MM.1S (cell line): ENCODE data around the gene NBEAL2.
"Not testable (repeated sequence)": the region's sequence is repeated elsewhere in the genome, so short reads cannot be mapped to it uniquely, and the experiment has no call there.

Source experiments
- DNase-seq: peaks from one replicate; pipeline ENCODE4 v3.0.0-alpha.2; 2015
- H2AFZ ChIP-seq: fragments of 300-600 bp; sonication (generic); 2 replicates; pipeline ENCODE4 v1.6.0; 2016; ENCODE audit warnings: antibody characterized with exemption, low read length
- H3F3A ChIP-seq: fragments of 300-600 bp; sonication (generic); 2 replicates; pipeline ENCODE4 v1.6.1; 2016; ENCODE audit warnings: mild to moderate bottlenecking, antibody characterized with exemption, low read length, moderate library complexity, mixed read lengths; ENCODE audit not compliant: insufficient read depth
- H3K27ac ChIP-seq: fragments of 300-600 bp; sonication (generic); 2 replicates; pipeline ENCODE4 v1.5.1; 2016; ENCODE audit warnings: mild to moderate bottlenecking, low read length
- H3K27me3 ChIP-seq: fragments of 300-600 bp; sonication (generic); replicated peaks from 2 replicates; pipeline ENCODE4 v1.6.0; 2016; ENCODE audit warnings: low read length; ENCODE audit not compliant: insufficient read depth
- H3K36me3 ChIP-seq: fragments of 300-600 bp; sonication (generic); replicated peaks from 2 replicates; pipeline ENCODE4 v1.6.1; 2016; ENCODE audit warnings: mild to moderate bottlenecking, low read length, mixed read lengths; ENCODE audit not compliant: insufficient read depth
- H3K4me1 ChIP-seq: fragments of 300-600 bp; sonication (generic); 2 replicates; pipeline ENCODE4 v1.6.1; 2016; ENCODE audit warnings: low read length, mixed read lengths
- H3K4me2 ChIP-seq: fragments of 300-600 bp; sonication (generic); 2 replicates; pipeline ENCODE4 v1.6.0; 2016; ENCODE audit warnings: low read depth, low read length
- H3K4me3 ChIP-seq: fragments of 300-600 bp; sonication (generic); 2 replicates; pipeline ENCODE4 v1.5.1; 2016; ENCODE audit warnings: low read length, mixed read lengths
- H3K79me2 ChIP-seq: fragments of 300-600 bp; sonication (generic); 2 replicates; pipeline ENCODE4 v1.6.1; 2016; ENCODE audit warnings: mixed run types, low read length, mixed read lengths
- H3K9ac ChIP-seq: fragments of 300-600 bp; sonication (generic); 2 replicates; pipeline ENCODE4 v1.6.1; 2016; ENCODE audit warnings: low read length, mixed read lengths
- H3K9me2 ChIP-seq: fragments of 300-600 bp; sonication (generic); replicated peaks from 2 replicates; pipeline ENCODE4 v1.6.1; 2016; ENCODE audit warnings: mild to moderate bottlenecking, low read length, mixed read lengths; ENCODE audit not compliant: insufficient read depth
- H3K9me3 ChIP-seq: fragments of 300-600 bp; sonication (generic); replicated peaks from 2 replicates; pipeline ENCODE4 v1.6.1; 2016; ENCODE audit warnings: mild to moderate bottlenecking, low read length, mixed read lengths; ENCODE audit not compliant: insufficient read depth
- H4K20me1 ChIP-seq: fragments of 300-600 bp; sonication (generic); 2 replicates; pipeline ENCODE4 v1.6.1; 2016; ENCODE audit warnings: mild to moderate bottlenecking, low read length, moderate library complexity, mixed read lengths; ENCODE audit not compliant: insufficient read depth
- CTCF ChIP-seq: fragments of 300-600 bp; sonication (generic); IDR thresholded peaks from 2 replicates; pipeline ENCODE4 v1.5.1; 2016; ENCODE audit warnings: antibody characterized with exemption, low read length, mixed read lengths
- EZH2 ChIP-seq: fragments of 300-600 bp; sonication (generic); optimal IDR thresholded peaks from 2 replicates; pipeline ENCODE3; 2017; ENCODE audit warnings: low read depth, mild to moderate bottlenecking, antibody characterized with exemption, low read length, mixed read lengths
- EZH2phosphoT487 ChIP-seq: fragments of 300-600 bp; sonication (generic); IDR thresholded peaks from 2 replicates; pipeline ENCODE4 v1.6.1; 2018; ENCODE audit warnings: antibody characterized with exemption, low read length

NBEAL2 gene

GRCh38 chr3:46960081-46960701, 19.3 kb upstream of the NBEAL2 start:
- no peak overlapping the region for H2AFZ ChIP-seq
- H3K36me3 ChIP-seq = peaks cover 4% of the 10 kb centered on the region; the same call in 1 of the 2 replicates
- H3K4me2 ChIP-seq = no peak overlapping the region
- H3K9ac ChIP-seq = no peak overlapping the region
- no peaks in the 10 kb centered on the region for H3K4me1 ChIP-seq
- no peaks in the 10 kb centered on the region for H3K9me3 ChIP-seq
- TF ChIP-seq EZH2 = no peak
- no peak for DNase-seq
- H3K9me2 ChIP-seq = no peaks in the 10 kb centered on the region
- H3K4me3 ChIP-seq = no peak overlapping the region
- H3K79me2 ChIP-seq = peaks cover 85% of the 10 kb centered on the region
- peaks cover 68% of the 10 kb centered on the region for H4K20me1 ChIP-seq
- H3K27me3 ChIP-seq = no peaks in the 10 kb centered on the region
- H3F3A ChIP-seq = no peaks in the 10 kb centered on the region
- no peak overlapping the region for H3K27ac ChIP-seq

DNA sequence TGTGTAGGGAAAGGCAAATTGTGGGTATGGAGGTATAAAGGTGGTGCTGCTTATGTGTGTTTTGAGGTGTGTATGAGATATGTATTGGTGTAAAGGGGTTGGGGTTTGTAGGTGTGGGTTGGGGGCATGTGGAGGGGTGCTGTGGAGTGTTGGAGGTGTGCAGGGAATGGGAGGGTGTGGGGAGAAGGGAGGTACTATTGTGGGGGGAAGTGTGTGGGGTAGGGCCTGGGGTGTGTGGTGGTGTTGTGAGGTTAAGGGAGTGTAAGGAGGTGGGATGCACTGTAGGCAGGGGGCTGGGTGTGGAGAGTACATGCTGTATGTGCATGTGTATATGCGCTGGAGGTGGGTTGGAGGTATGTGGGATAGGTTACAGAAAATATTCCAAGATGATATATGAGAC, 18.6 kb upstream of the NBEAL2 start:
- no peak overlapping the region for H3K27ac ChIP-seq
- H3K9me3 ChIP-seq = no peaks in the 10 kb centered on the region
- H3K4me2 ChIP-seq = no peak overlapping the region

GRCh38 chr3:46962427-46962826, 17.0 kb upstream of the NBEAL2 start:
- H3K4me3 ChIP-seq = no peak overlapping the region
- H3K9ac ChIP-seq = no peak overlapping the region
- no peak overlapping the region for H2AFZ ChIP-seq
- no peaks in the 10 kb centered on the region for H3F3A ChIP-seq
- peaks cover 85% of the 10 kb centered on the region for H3K79me2 ChIP-seq
- DNase-seq = no peak
- H3K4me1 ChIP-seq = no peaks in the 10 kb centered on the region
- no peaks in the 10 kb centered on the region for H3K27me3 ChIP-seq
- H3K9me3 ChIP-seq = no peaks in the 10 kb centered on the region
- no peak overlapping the region for H3K4me2 ChIP-seq
- H3K9me2 ChIP-seq = no peaks in the 10 kb centered on the region
- TF ChIP-seq EZH2phosphoT487 (no peak), CTCF (no peak), EZH2 (no peak)
- H3K36me3 ChIP-seq = peaks cover 4% of the 10 kb centered on the region; the same call in 1 of the 2 replicates
- no peak overlapping the region for H3K27ac ChIP-seq
- peaks cover 67% of the 10 kb centered on the region for H4K20me1 ChIP-seq

More for the DNA sequence above, 18.6 kb upstream of the NBEAL2 start:
- peaks cover 4% of the 10 kb centered on the region; the same call in 1 of the 2 replicates for H3K36me3 ChIP-seq
- peaks cover 85% of the 10 kb centered on the region for H3K79me2 ChIP-seq
- no peaks in the 10 kb centered on the region for H3F3A ChIP-seq
- DNase-seq = no peak
- peaks cover 66% of the 10 kb centered on the region for H4K20me1 ChIP-seq
- H3K9me2 ChIP-seq = no peaks in the 10 kb centered on the region
- H2AFZ ChIP-seq = no peak overlapping the region
- H3K27me3 ChIP-seq = no peaks in the 10 kb centered on the region
- H3K9ac ChIP-seq = no peak overlapping the region
- no peak overlapping the region for H3K4me3 ChIP-seq
- no peak for TF ChIP-seq EZH2
- TF ChIP-seq CTCF = no peak
- no peak for TF ChIP-seq EZH2phosphoT487
- no peaks in the 10 kb centered on the region for H3K4me1 ChIP-seq

- no peak for DNase-seq
- TF ChIP-seq CTCF = no peak
- no peak for TF ChIP-seq EZH2phosphoT487
- TF ChIP-seq EZH2 = no peak
- no peak overlapping the region for H3K4me2 ChIP-seq
- peaks cover 4% of the 10 kb centered on the region; the same call in 1 of the 2 replicates for H3K36me3 ChIP-seq
- peaks cover 72% of the 10 kb centered on the region for H4K20me1 ChIP-seq
- H3K4me3 ChIP-seq = no peak overlapping the region
- no peak overlapping the region for H2AFZ ChIP-seq
- no peaks in the 10 kb centered on the region for H3K9me3 ChIP-seq
- no peaks in the 10 kb centered on the region for H3K9me2 ChIP-seq
- H3K4me1 ChIP-seq = no peaks in the 10 kb centered on the region
- peaks cover 85% of the 10 kb centered on the region for H3K79me2 ChIP-seq
- H3F3A ChIP-seq = no peaks in the 10 kb centered on the region
- no peak overlapping the region for H3K27ac ChIP-seq
- no peak overlapping the region for H3K9ac ChIP-seq
- H3K27me3 ChIP-seq = no peaks in the 10 kb centered on the region
Measured at GRCh38 chr3:46962990-46963389, 16.5 kb upstream of the NBEAL2 start.

DNA sequence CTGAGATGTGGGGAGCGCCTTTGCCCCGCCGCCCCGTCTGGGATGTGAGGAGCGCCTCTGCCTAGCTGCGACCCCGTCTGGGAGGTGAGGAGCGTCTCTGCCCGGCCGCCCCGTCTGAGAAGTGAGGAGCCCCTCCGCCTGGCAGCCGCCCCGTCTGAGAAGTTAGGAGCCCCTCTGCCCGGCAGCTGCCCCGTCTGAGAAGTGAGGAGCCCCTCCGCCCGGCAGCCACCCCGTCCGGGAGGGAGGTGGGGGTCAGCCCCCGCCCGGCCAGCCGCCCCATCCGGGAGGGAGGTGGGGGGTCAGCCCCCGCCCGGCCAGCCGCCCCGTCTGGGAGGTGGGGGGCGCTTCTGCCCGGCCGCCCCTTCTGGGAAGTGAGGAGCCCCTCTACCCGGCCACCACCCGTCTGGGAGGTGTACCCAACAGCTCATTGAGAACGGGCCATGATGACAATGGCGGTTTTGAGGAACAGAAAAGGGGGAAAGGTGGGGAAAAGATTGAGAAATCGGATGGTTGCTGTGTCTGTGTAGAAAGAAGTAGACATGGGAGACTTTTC, 15.4 kb upstream of the NBEAL2 start:
- H3K27ac ChIP-seq, H3K9ac ChIP-seq, H3K27me3 ChIP-seq, H3K4me3 ChIP-seq, H3F3A ChIP-seq, H2AFZ ChIP-seq, H3K4me1 ChIP-seq, H3K9me3 ChIP-seq, H3K36me3 ChIP-seq, H3K4me2 ChIP-seq, H3K9me2 ChIP-seq, DNase-seq: not testable (repeated sequence)
- Histone ChIP-seq H4K20me1 (peaks cover 75% of the 10 kb centered on the region), H3K79me2 (peaks cover 85% of the 10 kb centered on the region)
